Stimulated activated CD4-positive, alpha-beta T cell treated with anti-CD3 and anti-CD28 coated beads, Interleukin-4, amount 100 ng/mL, for 1 hour (primary cell): Measurements from ENCODE around the gene PXYLP1.

Experiments
- DNase-seq: peaks from one replicate; pipeline ENCODE4 v3.0.0-alpha.2; 2020

Gene PXYLP1

DNA sequence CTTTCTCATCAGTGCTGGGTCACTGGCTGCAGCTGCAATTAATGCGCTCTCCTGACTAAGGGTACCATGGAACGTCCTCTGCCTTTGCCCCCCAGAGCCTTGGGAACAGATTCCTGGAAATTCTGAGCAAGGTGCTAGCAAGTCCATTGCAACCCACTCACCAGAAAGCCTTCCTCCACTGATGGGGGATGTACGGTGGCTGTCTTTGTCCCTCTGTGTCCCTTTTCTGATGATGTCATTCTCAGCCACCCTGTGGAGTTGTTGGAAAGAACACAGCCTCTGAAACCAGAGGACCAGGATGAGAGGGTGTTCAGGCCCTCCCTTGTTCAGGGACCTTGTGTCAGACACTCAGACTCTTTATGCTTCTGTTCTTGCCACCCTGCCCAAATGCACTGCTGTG, 98.6 kb downstream of the PXYLP1 start:
- DNase-seq, result no peak

DNA sequence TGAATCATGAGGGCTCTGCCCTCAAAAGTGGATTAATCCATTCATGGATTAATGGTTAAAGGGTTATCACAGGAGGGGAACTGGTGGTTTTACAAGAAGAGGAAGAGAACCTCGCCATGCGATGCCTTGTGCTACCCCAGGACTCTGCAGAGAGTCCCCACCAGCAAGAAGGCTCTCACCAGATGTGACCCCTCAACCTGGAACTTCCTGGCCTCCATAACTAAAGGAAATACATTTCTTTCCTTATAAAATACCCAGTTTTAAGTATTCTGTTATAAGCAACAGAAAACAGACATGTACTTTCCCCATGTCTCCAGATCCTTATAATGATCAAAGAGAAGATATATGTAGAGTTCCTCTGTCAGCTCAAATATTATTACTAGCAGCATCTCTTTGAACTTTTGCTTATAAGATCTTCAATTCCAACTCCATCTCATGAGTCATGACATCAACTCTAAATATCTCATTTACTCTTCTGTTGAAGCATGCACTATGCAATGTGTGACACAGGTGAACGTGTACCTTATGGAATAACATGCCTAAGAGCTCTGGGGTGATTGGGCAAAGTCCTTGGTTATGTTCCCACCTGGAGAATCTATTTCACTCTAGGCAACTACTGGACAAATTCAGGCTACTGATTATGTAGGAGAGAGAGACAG, 99.2 kb downstream of the PXYLP1 start:
- DNase-seq, result no peak

DNA sequence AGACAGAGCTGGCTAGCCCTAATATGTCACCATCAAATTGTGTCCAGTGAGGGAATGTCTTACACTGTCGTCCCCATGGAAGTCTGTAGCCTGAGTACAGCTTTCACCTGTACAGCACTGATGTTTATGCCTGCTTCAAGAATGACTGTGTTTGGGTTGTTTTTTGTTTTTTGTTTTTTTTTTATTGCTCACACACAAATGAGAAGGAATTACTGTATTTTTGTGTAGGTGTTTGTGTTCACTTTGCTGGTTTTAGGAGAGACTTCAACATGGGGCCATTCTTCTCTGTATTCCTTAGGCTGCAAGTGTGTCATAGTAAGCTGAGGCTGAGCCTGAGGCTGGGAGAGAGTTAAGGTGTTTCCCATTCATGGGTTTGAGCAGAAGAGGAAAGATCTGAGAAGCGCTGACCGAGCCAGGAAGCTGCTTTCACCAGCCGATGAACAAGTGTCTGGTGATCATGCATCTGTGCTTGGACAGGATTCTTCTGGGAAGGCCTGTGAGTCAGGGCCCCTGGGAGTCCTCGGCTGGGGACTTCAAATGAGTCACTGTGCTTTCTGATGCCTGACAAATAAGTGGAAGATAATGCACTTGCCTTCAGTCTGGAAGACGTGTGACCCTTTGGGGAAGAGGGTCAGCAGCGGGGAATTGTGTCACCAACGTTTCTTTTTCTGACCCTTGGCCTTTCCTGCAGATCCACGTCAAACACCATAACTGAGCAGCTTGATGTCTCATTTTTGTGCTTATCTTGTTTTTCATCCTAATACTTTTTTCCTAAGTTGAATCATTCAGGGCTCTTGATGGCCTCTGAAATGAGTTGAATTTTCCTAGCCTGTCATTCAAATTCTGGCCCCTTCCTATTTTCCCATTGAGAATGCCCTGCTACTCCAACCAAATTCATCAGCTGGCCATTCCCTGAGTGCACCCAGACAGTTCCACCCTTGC, 100.0 kb downstream of the PXYLP1 start:
- no peak for DNase-seq

DNA sequence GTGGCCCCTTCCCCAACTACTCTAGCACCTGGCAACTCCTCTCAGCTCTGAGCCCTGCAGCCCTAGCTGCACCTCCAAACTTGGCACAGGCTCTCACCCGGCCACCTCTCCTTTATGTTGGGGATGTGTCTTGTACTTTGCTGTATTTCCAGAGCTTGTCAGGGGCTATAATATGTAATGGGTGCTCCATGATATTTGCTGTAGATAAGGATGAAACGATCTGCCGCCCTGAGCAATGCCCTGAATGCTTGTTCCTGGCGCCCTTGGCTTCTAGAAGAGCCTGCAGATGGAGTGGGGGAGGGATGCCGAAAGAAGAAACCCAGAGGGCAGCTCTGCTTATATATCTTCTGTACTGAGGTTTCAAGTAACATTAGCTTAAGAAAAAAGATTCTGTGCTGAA, 100.8 kb downstream of the PXYLP1 start:
- DNase-seq, result no peak

DNA sequence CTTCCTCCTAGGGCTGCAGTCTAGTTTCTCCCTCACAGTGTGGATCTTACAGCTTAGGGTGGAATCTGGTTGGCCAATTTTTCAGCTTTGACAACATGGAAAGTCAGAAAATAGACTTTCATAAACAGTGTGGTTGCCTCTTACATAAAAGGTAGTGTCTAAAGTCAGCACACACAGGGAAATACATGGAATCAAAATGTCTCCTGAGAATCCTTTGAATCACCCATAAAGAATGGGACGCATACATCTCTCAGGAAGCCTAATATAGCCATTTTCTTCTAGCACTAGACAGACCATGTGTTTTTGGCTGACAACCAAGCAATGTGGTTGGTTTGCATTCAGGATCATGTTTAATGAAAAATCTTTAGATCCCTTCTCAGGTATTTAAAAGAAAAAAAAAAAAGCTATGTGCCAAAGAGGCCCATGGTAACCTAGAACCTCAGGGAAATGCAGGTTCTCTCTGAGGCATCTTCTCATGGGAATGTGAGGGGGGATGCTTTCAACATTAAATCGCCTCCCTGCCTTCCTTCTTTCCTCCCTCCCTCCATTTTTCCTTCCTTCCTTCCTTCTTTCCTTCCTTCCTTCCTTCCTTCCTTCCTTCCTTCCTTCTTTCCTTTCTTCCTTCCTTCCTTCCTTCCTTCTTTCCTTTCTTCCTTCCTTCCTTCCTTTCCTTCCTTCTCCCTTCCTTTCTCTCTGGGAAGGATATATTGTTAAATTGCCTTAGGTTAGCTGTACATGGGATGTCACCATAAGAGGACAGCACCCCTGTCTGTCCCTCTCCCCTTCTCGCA, 102.4 kb downstream of the PXYLP1 start:
- no peak for DNase-seq

DNA sequence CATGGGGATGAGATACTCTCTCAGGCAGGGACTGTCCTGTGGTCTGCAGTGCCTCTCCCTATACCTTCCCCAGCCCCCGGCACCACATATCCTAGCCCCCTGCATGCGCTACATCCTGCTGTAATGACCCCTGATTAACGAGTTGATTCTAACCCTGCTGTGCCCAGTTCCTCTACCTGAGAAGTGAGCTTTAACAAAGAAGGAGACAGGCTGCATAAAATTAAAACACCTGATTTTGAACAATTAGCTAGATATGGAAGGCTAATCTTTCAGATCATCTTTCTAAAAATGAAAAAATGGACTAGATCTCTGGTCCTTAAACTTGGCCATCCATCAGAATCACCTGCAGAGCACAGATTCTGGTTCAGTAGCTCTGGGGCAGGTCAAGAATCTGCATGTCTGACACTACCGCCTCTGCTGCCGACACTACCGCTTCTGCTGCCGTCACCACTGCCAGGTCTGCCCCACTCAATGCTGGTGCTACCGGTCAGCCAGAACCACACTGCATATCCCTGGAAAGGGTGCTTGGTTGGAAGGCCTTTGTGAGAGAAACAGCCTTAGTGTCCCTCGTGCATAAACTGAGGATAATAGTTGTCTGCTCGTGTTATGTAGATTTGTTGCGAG, 103.1 kb downstream of the PXYLP1 start:
- DNase-seq, result no peak

DNA sequence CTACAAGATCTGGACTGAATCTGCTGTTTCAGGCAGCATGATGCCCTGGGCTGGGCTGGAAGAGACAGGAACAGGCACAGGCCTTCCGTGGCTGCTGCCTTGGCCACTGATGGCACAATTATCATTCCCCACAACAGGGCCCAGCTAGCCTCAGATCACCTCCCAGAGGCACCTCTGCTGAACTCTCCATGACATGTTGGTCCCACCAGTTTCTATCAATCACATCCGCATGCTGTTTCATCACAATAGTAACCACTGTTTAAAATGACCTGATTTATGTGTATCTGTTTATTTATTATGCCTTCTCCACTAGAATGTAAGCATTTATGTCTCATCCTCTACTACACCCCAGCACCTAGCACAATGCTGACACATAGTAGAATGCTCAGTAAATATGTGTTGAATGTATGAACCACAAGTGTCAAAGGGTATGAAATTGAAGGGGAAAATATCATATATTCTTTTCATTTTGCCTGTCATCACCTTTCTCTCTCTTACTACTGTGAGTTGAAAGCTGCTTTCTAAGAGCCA, 104.0 kb downstream of the PXYLP1 start:
- no peak for DNase-seq

DNA sequence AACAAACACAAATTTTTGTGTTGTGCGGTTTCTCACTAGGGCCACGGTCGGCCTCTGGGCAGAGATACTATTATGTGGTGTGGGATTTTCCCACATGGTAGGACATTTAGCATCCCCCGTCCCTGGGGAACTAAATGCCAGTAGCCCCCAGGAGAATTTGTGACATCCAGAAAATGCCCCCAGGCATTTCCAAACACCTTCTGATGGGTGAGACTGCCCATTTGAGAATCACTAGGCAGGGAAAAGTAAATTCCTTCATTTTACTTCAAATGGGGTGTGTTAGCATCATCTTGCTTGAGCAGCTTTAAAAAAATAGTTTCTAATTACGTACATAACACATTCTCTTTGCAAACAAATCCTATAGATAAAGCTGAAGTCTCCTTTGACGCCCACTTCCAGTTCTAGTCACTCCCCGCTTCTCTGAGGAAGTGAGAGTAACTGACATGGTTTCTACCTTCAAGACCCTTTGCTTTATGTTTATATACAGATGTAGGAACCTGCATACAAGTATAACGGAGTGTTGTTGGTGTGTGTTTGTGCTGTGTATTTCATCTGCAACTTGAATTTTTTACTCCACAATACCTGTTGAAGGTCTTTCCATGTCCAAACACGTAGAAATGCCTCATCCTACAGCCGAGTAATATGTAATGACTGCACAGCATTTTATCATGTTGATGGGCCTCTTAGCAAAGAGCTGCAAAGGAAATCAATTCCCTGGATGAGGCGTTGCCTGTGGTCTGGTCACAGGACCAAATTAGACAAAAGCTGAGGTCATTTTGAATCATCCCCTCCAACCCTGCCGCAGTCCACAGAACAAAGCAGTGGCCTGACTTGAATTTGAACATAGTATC, 105.3 kb downstream of the PXYLP1 start:
- no peak for DNase-seq

DNA sequence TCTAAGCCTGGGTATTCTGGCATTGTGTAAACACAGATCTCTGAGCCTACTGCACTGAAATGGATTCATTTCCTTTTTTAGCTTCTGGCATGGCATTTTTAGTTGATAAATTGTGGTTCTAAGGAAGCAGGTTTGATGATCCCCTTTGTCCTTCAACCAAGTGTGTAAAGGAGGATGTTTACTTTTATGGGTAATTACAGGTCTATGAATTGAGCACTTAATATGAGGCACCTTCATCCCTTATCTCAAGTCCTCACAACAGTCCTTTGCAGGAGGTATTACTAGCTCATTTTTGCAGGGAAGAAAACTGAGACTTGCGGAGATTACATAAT, 105.9 kb downstream of the PXYLP1 start:
- DNase-seq, result no peak

DNA sequence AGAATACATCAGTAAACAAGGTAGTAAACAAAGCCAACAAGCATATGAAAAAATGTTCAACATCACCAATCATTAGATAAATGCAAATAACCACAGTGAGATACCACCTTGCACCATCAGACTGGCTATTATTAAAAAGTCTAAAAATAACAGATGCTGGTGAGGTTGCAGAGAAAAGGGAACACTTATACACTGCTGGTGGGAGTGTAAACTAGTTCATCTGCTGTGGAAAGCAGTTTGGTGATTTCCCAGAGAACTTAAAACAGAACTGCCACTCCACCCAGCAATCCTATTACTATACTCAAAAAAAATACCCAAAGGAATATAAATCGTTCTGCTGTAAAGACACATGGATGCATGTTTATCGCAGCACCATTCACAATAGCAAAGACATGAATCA, 106.4 kb downstream of the PXYLP1 start:
- no peak for DNase-seq

DNA sequence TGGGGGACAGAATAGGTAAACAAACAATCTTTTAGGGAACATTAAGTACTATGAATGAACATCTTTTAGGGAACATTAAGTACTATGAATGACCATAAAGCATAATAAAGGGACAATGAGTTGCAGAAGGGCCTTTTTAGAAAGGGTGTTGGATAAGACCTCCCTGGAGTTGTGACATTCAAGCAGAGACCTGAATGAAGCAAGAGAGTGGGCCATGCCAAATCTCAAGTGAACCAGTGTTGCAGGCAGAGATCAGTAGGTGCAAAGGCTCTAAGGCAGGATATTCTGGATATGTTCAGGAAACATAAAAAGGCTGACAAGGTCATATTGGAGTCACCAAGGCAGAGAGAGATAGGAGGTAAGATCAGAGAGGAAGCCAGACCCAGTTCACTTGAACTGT, 107.3 kb downstream of the PXYLP1 start:
- no peak for DNase-seq

DNA sequence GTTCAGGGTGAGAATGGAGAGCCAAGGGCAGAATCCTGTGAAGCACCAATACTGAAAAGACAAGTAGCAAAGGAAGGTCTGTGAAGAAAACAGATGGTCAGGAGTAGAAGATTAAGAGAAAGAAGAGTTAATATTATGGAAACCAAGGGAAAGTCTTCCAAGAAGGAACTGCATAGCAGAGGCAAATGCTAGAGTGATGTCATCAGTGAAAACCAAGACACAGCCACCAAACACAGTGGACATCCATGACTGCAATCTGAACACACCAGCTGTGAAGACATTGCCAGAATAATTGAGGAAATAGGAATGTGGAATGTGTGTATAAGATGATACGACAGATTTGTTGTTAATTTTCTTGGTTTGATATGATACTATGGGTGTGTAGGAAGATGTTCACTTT, 109.9 kb downstream of the PXYLP1 start:
- DNase-seq, result no peak

DNA sequence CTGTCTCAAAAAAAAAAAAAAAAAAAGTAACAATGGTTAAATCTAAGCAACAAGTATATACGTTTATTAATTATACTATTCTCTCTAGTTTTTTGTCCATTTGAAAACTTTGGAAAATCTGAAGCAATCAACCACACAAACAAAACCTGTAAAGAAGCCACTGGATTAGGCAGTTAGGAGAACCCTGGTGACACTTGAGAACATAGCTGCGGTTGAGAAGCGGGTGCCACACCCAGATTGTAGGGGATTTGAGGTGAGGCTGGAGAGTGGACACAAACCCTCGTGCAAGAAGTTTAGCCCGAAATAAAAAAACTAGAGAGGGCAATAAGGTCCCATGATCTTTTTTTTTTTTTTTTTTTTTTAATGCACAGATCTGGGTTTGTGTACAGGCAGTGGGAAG, 110.8 kb downstream of the PXYLP1 start:
- no peak for DNase-seq

DNA sequence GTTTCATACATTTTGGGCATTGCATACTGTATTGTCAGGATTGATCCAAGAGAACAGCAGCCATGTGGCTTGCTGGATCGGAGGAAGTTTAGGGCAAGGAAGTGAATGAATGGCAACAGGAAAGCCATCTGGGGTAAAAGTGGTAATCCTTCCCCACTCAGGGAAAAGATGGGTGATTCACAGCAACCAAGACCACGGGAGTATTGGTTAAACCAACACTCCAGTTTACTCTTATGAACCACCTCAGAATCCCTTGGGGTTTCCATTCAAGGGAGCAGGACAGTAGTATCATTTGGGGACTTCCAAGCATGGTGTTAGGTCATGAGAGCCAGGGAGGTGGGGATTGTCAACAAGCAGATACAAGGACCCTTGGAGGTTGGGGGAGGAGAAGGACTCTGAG, 111.5 kb downstream of the PXYLP1 start:
- DNase-seq, result no peak

DNA sequence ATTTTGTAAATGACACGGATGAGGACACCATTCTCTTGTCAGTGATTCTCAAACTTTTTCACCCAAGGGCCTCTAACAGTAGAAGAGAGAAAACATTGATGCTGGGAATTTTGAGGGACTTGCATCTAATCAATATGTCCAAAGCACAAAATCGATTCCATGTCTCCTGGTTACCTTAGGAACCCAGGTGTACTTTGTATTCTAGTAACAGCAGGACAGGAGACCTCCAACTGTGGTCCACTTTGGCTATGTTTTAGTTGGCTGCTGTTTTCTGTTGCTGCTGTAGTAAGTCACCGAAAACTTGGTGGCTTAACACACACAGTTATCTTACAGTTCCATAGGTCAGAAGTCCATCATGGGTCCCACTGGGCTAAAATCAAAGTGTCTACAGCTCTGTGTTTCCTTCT, 112.2 kb downstream of the PXYLP1 start:
- no peak for DNase-seq
